Measurements from ENCODE around the gene FAM24B.

FAM24B gene

GRCh38 chr10:122821808-122822207 is 57.6 kb downstream of the FAM24B start:
- TF ChIP-seq SNAI2 (CRISPR knock-in tag; IDR thresholded peaks at IDR 0.05) = no peak
- TF ChIP-seq TCF4 (CRISPR knock-in tag; IDR thresholded peaks at IDR 0.05; ENCODE audit: borderline replicate concordance) = no peak
- TF ChIP-seq OSR1 (CRISPR knock-in tag; IDR thresholded peaks at IDR 0.05) = no peak
- no peak for TF ChIP-seq GLIS3 (CRISPR knock-in tag; IDR thresholded peaks at IDR 0.05)
- TF ChIP-seq ISL1 (CRISPR knock-in tag; IDR thresholded peaks at IDR 0.05) = no peak
- no peak for TF ChIP-seq ZNF8 (CRISPR knock-in tag; IDR thresholded peaks at IDR 0.05)
- no peak for TF ChIP-seq ZFP3 (CRISPR knock-in tag; IDR thresholded peaks at IDR 0.05)
- TF ChIP-seq PPARA (CRISPR knock-in tag; IDR thresholded peaks at IDR 0.05; ENCODE audit: borderline replicate concordance) = no peak
- TF ChIP-seq RARB (CRISPR knock-in tag; IDR thresholded peaks at IDR 0.05) = no peak
- no peak for TF ChIP-seq BACH2 (CRISPR knock-in tag; IDR thresholded peaks at IDR 0.05; ENCODE audit: borderline replicate concordance)
- ATAC-seq = no peak

GRCh38 chr10:122815458-122815857 is 63.9 kb downstream of the FAM24B start:
- no peak for ATAC-seq
- TF ChIP-seq ZNF565 (CRISPR knock-in tag; conservative IDR thresholded peaks at IDR 0.05; ENCODE audit: low read depth) (no peak), POU6F1 (CRISPR knock-in tag; IDR thresholded peaks at IDR 0.05; ENCODE audit: borderline replicate concordance, low read depth) (no peak), ZNF8 (CRISPR knock-in tag; IDR thresholded peaks at IDR 0.05) (no peak), ZFP30 (CRISPR knock-in tag; IDR thresholded peaks at IDR 0.05) (no peak), OSR1 (CRISPR knock-in tag; IDR thresholded peaks at IDR 0.05) (no peak), ZFP3 (CRISPR knock-in tag; IDR thresholded peaks at IDR 0.05) (no peak)

GRCh38 chr10:122814493-122814892 is 64.9 kb downstream of the FAM24B start:
- TF ChIP-seq ZNF8 (CRISPR knock-in tag; IDR thresholded peaks at IDR 0.05) = no peak
- TF ChIP-seq ARNTL (CRISPR knock-in tag; IDR thresholded peaks at IDR 0.05; ENCODE audit: borderline replicate concordance, low read depth) = no peak
- no peak for TF ChIP-seq CREB5 (CRISPR knock-in tag; IDR thresholded peaks at IDR 0.05; ENCODE audit: low read depth)
- no peak for TF ChIP-seq OSR1 (CRISPR knock-in tag; IDR thresholded peaks at IDR 0.05)
- no peak for TF ChIP-seq POU6F1 (CRISPR knock-in tag; IDR thresholded peaks at IDR 0.05; ENCODE audit: borderline replicate concordance, low read depth)
- TF ChIP-seq GLIS3 (CRISPR knock-in tag; IDR thresholded peaks at IDR 0.05) = no peak
- no peak for TF ChIP-seq ZNF70 (CRISPR knock-in tag; IDR thresholded peaks at IDR 0.05)
- no peak for TF ChIP-seq ZNF565 (CRISPR knock-in tag; conservative IDR thresholded peaks at IDR 0.05; ENCODE audit: low read depth)
- TF ChIP-seq CSDC2 (CRISPR knock-in tag; IDR thresholded peaks at IDR 0.05) = no peak
- TF ChIP-seq CSRNP3 (CRISPR knock-in tag; IDR thresholded peaks at IDR 0.05) = no peak
- no peak for TF ChIP-seq ZFP30 (CRISPR knock-in tag; IDR thresholded peaks at IDR 0.05)
- no peak for TF ChIP-seq TSHZ2 (CRISPR knock-in tag; IDR thresholded peaks at IDR 0.05)
- no peak for TF ChIP-seq ESRRG (CRISPR knock-in tag; IDR thresholded peaks at IDR 0.05)
- no peak for TF ChIP-seq TCF4 (CRISPR knock-in tag; IDR thresholded peaks at IDR 0.05; ENCODE audit: borderline replicate concordance)
- TF ChIP-seq PATZ1 (CRISPR knock-in tag; IDR thresholded peaks at IDR 0.05; ENCODE audit: borderline replicate concordance) = no peak
- no peak for TF ChIP-seq ZFP3 (CRISPR knock-in tag; IDR thresholded peaks at IDR 0.05)
- TF ChIP-seq TOX (CRISPR knock-in tag; IDR thresholded peaks at IDR 0.05; ENCODE audit: borderline replicate concordance) = no peak
- TF ChIP-seq PPARA (CRISPR knock-in tag; IDR thresholded peaks at IDR 0.05; ENCODE audit: borderline replicate concordance) = no peak
- TF ChIP-seq ZC3H10 (CRISPR knock-in tag; IDR thresholded peaks at IDR 0.05) = no peak
- no peak for TF ChIP-seq SNAI2 (CRISPR knock-in tag; IDR thresholded peaks at IDR 0.05)
- ATAC-seq = no peak

Measured in SK-N-SH treated with all-trans-retinoic acid at 6 μM for 48 hours (cell line).